Right lobe of liver (tissue), 4 donors: Measurements from ENCODE around the gene CRTC2.

Experiments used
- POLR2A ChIP-seq: fragments of 450-650 bp; IDR thresholded peaks from one replicate; pipeline ENCODE4 v1.6.1; 2017; ENCODE audit warnings: antibody characterized with exemption, mild to moderate bottlenecking
- TF ChIP-seq, protein P1 (sequence below), 4 donors: fragments of 200-600 bp in 3 of 4; fragments of 450-650 bp in 1 of 4; IDR thresholded peaks; one replicate each; pipeline versions ENCODE4 v1.5.1 to v1.8.0; 2016 to 2022; ENCODE audit warnings: antibody characterized with exemption in 4 of 4, mild to moderate bottlenecking in 2 of 4
- donor health status: DM: no; HTN: no; CAD: no.
- donor health status: DM: no; HTN: no; CAD: no.
- donor health status: DM: no; HTN: yes; CAD: no.

DNA sequence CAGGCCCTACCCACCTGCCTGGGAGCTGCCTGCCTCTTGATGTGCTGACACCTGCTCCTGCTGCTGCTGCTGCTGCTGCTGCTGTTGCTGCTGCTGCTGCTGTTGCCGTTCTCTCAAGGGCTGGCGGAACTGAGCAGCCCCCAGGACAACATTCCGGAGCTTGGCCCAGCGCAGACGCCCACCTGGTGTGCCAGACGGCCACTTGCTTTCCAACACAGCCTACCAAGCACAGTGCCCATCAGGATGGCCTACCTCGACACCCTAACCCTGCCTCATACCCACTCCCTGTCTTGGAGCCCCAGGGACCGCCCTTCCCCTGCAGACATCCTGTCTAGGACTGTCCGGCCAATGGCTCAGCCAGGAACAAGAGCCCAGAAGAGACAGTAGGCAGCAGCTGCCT, 23.7 kb downstream of the CRTC2 start:
- TF ChIP-seq, protein P1, sequence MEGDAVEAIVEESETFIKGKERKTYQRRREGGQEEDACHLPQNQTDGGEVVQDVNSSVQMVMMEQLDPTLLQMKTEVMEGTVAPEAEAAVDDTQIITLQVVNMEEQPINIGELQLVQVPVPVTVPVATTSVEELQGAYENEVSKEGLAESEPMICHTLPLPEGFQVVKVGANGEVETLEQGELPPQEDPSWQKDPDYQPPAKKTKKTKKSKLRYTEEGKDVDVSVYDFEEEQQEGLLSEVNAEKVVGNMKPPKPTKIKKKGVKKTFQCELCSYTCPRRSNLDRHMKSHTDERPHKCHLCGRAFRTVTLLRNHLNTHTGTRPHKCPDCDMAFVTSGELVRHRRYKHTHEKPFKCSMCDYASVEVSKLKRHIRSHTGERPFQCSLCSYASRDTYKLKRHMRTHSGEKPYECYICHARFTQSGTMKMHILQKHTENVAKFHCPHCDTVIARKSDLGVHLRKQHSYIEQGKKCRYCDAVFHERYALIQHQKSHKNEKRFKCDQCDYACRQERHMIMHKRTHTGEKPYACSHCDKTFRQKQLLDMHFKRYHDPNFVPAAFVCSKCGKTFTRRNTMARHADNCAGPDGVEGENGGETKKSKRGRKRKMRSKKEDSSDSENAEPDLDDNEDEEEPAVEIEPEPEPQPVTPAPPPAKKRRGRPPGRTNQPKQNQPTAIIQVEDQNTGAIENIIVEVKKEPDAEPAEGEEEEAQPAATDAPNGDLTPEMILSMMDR (IDR thresholded peaks at IDR 0.05) = no peak
- TF ChIP-seq POLR2A = no peak
